NK-92 (cell line): Measurements from ENCODE around the gene ANKAR.
"Not testable (repeated sequence)": the region's sequence is repeated elsewhere in the genome, so short reads cannot be mapped to it uniquely, and the experiment has no call there.

Experiments used
- DNase-seq: peaks from one replicate; lab custom pipeline; 2025; ENCODE audit not compliant: unreplicated experiment; lab: John Stamatoyannopoulos, UW

The ANKAR gene

GRCh38 chr2:189674374-189675112, at the start of gene ANKAR:
ANKAR (plus strand) TSS chr2:189674670; CDS start chr2:189676491, 1,821 bp downstream.
- no peak for DNase-seq

DNA sequence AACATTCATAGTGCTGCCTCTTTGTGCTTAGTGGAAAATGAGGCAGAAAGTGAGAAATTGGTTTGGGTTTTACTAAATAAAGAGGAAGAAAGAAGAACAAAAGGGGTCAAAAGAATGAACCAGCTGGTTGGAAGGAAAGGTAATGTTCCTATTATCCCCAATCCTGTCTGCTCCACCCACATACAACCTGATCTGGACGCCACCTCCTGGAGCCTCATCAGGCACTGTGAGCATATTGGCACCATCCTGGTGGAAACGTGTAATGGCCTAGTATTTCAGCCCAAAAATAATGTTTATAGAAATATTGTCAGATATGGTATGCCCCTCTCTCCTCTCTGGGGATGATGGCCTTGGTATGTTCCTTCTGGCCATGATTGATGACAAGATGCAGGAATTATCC, 48.8 kb upstream of the ANKAR start:
- no peak for DNase-seq

- no peak for DNase-seq
These were observed 46.7 kb upstream of the ANKAR start for GRCh38 chr2:189627789-189628188.

GRCh38 chr2:189628817-189629530, 45.5 kb upstream of the ANKAR start:
- DNase-seq = no peak

DNA sequence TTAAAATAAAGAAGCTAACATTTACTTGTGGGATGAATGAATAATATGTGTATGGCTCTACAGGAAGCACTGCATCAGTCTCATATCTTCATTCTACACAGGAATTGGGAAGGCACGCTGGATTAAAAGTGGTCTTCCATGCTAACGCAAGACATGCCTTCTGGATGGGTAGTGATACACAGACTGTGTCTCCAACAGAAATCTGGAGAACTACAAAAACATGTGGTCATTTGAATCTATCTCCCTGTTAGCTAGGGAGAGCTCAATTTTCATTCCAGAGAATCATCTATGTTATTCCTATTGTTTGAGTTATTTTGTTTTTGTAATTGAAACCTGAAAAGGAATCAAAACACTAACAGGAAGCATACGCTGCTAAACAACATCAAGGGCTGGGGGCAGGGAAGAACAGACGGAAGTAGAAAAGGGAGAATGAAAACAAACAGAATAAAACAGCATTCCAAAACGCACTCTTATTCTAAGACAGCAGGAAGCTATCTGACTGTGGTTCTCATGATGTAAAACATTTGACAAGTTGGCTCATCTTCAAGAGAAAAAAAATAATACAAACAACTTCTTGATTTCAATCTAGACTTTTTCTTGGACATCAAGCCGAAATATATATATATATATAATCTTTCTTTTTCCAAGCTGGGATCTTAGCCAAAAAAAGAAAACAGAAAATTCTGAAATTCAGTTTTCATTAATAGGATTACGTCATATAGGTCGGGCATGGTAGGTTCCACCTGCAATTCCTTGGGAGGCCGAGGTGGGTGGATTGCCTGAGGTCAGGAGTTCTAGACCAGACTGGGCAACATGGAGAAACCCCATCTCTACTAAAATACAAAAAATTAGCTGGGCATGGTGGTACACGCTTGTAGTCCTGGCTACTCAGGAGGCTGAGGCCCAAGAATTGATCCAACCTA, 44.7 kb upstream of the ANKAR start:
- no peak for DNase-seq

GRCh38 chr2:189631849-189632248, 42.6 kb upstream of the ANKAR start:
- no peak for DNase-seq

GRCh38 chr2:189633392-189633811, 41.1 kb upstream of the ANKAR start:
- no peak for DNase-seq

GRCh38 chr2:189635353-189635752, 39.1 kb upstream of the ANKAR start:
- DNase-seq = no peak

GRCh38 chr2:189638301-189639006, 36.0 kb upstream of the ANKAR start:
- no peak for DNase-seq

- no peak for DNase-seq
These were observed 35.4 kb upstream of the ANKAR start for GRCh38 chr2:189639007-189639609.

DNA sequence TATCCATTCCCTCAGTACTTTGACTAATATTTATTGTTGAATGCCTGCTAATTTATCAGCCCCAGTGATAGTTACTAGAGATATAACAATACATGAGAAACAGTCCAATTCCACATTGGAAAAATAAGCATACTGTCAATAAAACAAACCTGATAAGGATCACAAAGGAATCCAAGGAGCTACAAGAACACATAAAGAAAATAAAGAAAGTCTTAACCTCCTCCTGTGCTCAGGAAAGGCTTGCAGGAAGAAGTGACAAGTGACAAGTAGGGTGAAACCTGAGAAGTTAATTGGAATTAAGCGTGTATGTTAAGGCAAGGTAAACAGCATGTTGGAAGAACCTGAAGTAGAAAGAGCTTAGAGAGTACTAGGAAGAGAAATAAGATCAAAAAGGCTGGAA, 33.5 kb upstream of the ANKAR start:
- no peak for DNase-seq

DNA sequence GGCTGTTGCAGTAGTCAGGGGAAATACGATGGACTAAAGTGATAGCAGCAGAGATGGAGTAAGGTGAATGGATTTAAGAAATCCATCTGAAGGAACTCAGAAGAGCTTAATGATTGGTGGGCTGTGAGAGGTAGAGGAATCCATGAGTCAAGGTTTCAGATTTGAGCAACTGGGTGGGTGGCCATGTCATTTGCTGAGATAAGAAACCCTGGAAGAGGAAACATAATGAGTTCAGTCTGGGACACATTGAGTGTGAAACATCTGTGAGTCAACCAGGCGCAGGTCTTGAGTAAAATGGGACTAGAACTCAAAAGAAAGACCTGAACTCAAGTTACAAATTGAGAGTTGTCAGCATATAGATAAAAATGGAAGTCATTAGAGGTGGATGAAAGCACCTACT, 32.9 kb upstream of the ANKAR start:
- no peak for DNase-seq

- no peak for DNase-seq
These were observed 27.9 kb upstream of the ANKAR start for GRCh38 chr2:189646521-189646920.

DNA sequence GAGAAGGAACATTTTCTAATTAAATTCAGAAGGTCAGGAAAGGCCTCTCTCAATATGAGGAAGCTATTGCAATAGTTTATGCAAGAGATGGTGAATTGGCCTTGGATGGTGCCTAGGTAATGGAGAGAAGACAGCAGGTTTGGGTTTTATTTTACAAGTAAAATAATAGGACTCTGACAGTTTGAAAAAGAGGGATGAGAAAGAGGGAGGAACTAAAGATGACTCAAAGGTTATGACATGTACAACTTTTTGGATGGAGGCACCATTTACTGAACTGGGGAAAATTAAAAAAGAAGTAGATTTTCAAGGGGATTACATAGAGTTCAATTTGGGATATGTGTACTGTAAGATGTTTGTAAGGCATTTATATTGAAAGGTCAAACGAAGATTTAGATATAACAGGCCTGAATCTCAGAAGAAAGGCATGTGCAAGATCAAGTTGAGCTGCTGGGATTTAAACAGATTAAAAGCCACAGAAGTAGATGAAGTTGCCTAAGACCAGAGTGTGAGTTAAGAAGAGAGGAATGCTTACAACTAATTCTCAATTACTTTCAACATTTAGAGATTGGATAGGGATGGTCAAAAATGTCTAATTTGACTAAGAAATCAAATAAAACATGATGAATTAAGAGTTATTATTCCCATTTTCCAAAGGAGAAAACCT, 25.5 kb upstream of the ANKAR start:
- no peak for DNase-seq

- no peak for DNase-seq
These were observed 23.2 kb upstream of the ANKAR start for GRCh38 chr2:189651284-189651683.

DNA sequence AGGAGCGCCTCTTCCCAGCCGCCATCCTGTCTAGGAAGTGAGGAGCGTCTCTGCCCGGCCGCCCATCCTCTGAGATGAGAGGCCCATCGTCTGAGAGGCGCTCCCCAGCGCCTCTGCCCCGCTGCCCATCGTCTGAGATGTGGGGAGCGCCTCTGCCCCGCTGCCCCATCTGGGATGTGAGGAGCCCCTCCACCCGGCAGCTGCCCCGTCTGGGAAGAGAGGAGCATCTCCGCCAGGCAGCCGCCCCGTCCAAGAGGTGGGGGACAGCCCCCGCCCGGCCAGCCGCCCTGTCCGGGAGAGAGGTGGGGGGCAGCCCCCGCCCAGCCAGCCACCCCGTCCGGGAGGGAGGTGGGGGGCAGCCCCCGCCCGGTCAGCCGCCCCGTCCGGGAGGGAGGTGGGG, 21.0 kb upstream of the ANKAR start:
- not testable (repeated sequence) for DNase-seq

- no peak for DNase-seq
These were observed 19.8 kb upstream of the ANKAR start for GRCh38 chr2:189654641-189655040.

GRCh38 chr2:189657867-189658266, 16.6 kb upstream of the ANKAR start:
- peak; percentile 11 for DNase-seq

- DNase-seq = no peak
These were observed 15.9 kb upstream of the ANKAR start for GRCh38 chr2:189658306-189659212.
